Natural killer cell treated with Interleukin-12 subunit alpha and Interleukin-12 subunit beta and Interleukin-15 and Interleukin-18, amount 100 ng/mL, for 72 hours (primary cell): Measurements from ENCODE around the gene CACNA2D3. TPM values are rescaled to one million over a fixed set of nuclear protein-coding genes. Genes with fewer than 3 reads are reported as not detected.
A peak's percentile ranks its signal among the peaks of the same experiment; 100 is the strongest.

ENCODE experiments used
- ATAC-seq, 2 donors: fragments of 150-1000 bp; cut with Tn5 transposase in 1 of 2; sonication (Bioruptor Pico), chemical (Tn5 transposase) in 1 of 2; 2 replicates each; pipeline ENCODE4 v1.10.0; 2021
- DNase-seq: peaks from one replicate; pipeline ENCODE4 v3.0.0; 2022; ENCODE audit warnings: low spot score
- H3K27ac Mint-ChIP-seq, 2 donors: 1 replicate in 1 of 2; 2 replicates in 1 of 2; pipeline ENCODE4 v1.8.0; 2022; ENCODE audit warnings: mixed read lengths in 2 of 2, mild to moderate bottlenecking in 1 of 2, moderate library complexity in 1 of 2
- H3K27me3 Mint-ChIP-seq, 2 donors: 1 replicate in 1 of 2; 2 replicates in 1 of 2; pipeline ENCODE4 v1.8.0; 2022; ENCODE audit warnings: mixed read lengths in 2 of 2
- H3K36me3 Mint-ChIP-seq: one replicate; pipeline ENCODE4 v1.8.0; 2022; ENCODE audit warnings: mixed read lengths
- H3K4me1 Mint-ChIP-seq, 2 donors: 1 replicate in 1 of 2; 2 replicates in 1 of 2; pipeline ENCODE4 v1.8.0; 2022; ENCODE audit warnings: low read depth in 2 of 2, mixed read lengths in 2 of 2, mild to moderate bottlenecking in 1 of 2
- H3K4me3 Mint-ChIP-seq: one replicate; pipeline ENCODE4 v1.8.0; 2022; ENCODE audit warnings: mixed read lengths
- H3K9me3 Mint-ChIP-seq: 2 replicates; pipeline ENCODE4 v1.8.0; 2022; ENCODE audit warnings: mixed read lengths
- total RNA-seq, 2 donors: library from RNA; stranded (reverse); gene quantifications; one replicate each; pipeline ENCODE4 v1.2.3, GENCODE V29; 2022

The CACNA2D3 gene
- total RNA-seq, 2 donors from 2014 or later = not detected

DNA sequence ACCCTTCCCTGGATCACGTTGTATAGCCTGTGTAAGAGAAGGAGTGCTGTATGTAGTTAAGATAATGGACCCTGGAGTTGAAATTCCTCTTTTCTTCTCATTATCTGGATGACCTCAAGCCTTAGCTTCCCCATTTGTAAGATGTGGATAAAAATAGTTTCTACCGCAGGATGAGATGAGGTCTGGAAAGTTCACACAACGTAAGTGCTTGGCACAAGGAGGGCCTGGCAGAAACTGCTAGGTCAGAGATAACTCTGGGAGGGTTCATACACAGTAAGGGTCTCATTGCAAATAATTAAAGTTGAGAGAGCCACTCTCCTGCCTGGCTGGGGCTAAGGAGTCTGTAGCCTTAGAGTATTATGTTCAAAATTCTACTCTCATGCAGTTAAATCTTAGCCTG lies 591.1 kb downstream of the CACNA2D3 start:
- Mint-ChIP-seq H3K9me3 (peaks cover 6% of the 10 kb centered on the region), H3K27me3 (no peaks in the 10 kb centered on the region), H3K36me3 (peaks cover 5% of the 10 kb centered on the region), H3K27ac (no peak overlapping the region), H3K4me1 (no peaks in the 10 kb centered on the region), H3K4me3 (no peak overlapping the region)
- DNase-seq (no peak), ATAC-seq (no peak)

DNA sequence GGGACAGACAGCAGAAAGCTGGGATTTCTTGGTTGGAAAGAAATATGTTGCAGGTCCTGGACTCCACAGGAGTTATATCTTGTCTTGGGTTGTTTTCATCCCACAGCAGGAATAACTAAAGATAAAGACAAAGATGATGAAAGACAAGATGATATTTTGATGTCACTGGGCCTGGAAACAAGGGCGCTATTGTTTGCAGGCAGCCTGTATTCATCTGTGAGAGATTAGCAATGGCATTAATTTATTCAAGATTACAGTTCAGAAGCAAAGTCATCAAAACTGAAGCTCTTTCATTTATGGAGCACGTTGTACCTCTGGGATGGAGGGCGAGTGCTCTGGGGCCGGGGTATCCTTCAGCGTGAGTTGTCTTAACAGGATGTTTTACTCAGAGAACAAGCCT lies 591.7 kb downstream of the CACNA2D3 start:
- no peak for ATAC-seq
- Mint-ChIP-seq H3K4me1 (no peaks in the 10 kb centered on the region), H3K27me3 (no peaks in the 10 kb centered on the region), H3K36me3 (peaks cover 5% of the 10 kb centered on the region), H3K27ac (no peak overlapping the region), H3K4me3 (no peak overlapping the region), H3K9me3 (peaks cover 6% of the 10 kb centered on the region)
- DNase-seq = no peak

DNA sequence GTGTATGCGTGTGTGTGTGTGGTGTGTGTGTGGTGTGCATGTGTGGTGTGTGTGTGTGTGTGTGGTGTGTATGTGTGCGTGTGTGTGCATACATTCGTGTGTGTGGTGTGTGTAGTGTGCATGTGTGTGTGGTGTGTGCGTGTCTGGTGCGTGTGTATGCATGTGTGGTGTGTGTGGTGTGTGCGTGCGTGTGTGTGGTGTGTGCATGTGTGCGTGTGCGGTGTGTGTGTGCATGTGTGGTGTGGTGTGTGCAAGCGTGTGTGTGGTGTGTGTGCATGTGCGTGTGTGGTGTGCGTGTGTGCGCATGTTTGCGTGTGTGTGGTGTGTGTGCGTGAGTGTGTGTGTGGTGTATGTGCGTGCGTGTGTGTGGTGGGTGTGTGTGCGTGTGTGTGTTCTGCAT lies 595.2 kb downstream of the CACNA2D3 start:
- no peaks in the 10 kb centered on the region for H3K4me1 Mint-ChIP-seq
- DNase-seq (no peak), ATAC-seq (peak in 1 of 2 donors; percentile 48)
- no peak overlapping the region for H3K4me3 Mint-ChIP-seq
- no peak overlapping the region for H3K27ac Mint-ChIP-seq
- peaks cover 7% of the 10 kb centered on the region for H3K9me3 Mint-ChIP-seq
- no peaks in the 10 kb centered on the region for H3K27me3 Mint-ChIP-seq
- H3K36me3 Mint-ChIP-seq = peaks cover 10% of the 10 kb centered on the region

DNA sequence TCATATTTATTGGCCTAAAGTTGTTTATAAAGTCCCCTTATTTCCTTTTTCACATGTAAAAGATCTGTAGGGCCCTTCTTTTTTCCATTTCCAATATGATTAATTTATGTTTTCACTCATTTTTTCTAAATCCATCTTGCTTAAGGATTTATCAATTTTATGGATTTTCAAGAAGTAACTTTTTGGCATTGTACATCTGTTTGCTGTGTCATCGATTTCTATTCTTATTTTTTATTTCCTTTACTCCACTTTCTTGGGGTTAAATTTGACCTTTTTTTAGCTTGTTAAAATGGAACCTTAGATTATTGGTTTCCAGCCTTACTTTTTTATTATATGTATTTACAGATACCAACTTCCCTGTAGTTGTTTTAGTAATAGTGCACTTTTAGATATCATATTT lies 597.6 kb downstream of the CACNA2D3 start:
- Mint-ChIP-seq H3K36me3 (peaks cover 6% of the 10 kb centered on the region), H3K4me1 (no peaks in the 10 kb centered on the region), H3K4me3 (no peak overlapping the region), H3K27me3 (no peaks in the 10 kb centered on the region), H3K27ac (no peak overlapping the region), H3K9me3 (peaks cover 10% of the 10 kb centered on the region)
- ATAC-seq = no peak
- DNase-seq = no peak

DNA sequence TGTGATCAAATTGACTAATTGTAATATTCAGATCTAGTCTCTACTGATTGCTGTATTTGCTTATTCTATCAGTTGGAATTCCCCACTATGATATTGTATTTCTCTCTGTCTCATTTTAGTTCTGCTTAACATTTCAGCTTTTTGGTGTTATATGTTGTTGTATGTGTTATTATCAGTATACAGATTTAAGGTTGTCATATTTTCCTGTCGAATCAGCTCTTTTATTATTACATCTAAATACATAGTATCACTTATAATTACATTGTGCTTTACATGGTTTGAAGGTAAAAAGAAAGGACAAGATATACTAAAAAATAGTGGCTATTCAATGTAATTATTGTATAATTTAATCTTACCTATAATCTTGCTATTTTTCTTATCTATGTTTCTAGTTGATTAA lies 598.3 kb downstream of the CACNA2D3 start:
- Mint-ChIP-seq H3K4me1 (no peaks in the 10 kb centered on the region), H3K9me3 (peaks cover 10% of the 10 kb centered on the region), H3K27me3 (no peaks in the 10 kb centered on the region), H3K4me3 (no peak overlapping the region), H3K36me3 (peaks cover 6% of the 10 kb centered on the region), H3K27ac (no peak overlapping the region)
- no peak for ATAC-seq
- DNase-seq = no peak

DNA sequence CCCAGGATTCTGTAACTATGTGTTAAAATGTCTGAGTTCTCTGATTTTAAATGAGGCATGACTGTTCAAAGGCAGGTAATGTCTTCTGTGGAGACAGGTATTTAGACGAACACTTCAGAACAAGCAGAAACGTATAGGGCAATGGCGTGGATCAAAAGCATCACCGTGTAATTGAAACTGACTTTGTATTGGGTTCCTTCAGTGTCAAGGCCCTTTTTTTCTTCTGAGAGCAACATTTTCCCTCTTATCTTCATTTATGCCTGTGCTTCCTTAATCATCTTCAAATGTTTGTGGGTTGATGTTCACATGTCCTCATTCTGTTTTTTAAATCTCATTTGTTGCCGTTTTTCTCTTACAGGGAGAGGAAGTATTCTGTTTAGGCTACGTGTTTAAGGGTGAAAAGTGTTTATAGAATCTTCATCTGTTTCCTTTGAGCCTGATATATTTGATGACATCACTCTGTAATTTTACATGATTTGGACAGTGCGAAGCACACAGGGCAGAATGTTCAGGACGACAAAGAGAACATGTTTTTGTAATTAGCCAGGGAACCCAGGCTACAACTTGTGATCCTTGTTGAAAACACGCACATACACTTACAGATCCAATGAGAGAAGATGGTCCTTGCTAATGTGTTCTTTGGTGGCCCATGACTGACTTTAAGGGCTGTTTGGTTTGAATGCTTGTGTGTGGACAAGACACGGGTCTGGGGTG lies 609.5 kb downstream of the CACNA2D3 start:
- Mint-ChIP-seq H3K27me3 (no peaks in the 10 kb centered on the region), H3K4me3 (no peak overlapping the region), H3K4me1 (no peaks in the 10 kb centered on the region), H3K36me3 (peaks cover 4% of the 10 kb centered on the region), H3K9me3 (peaks cover 12% of the 10 kb centered on the region), H3K27ac (no peak overlapping the region)
- DNase-seq = no peak
- ATAC-seq = no peak

DNA sequence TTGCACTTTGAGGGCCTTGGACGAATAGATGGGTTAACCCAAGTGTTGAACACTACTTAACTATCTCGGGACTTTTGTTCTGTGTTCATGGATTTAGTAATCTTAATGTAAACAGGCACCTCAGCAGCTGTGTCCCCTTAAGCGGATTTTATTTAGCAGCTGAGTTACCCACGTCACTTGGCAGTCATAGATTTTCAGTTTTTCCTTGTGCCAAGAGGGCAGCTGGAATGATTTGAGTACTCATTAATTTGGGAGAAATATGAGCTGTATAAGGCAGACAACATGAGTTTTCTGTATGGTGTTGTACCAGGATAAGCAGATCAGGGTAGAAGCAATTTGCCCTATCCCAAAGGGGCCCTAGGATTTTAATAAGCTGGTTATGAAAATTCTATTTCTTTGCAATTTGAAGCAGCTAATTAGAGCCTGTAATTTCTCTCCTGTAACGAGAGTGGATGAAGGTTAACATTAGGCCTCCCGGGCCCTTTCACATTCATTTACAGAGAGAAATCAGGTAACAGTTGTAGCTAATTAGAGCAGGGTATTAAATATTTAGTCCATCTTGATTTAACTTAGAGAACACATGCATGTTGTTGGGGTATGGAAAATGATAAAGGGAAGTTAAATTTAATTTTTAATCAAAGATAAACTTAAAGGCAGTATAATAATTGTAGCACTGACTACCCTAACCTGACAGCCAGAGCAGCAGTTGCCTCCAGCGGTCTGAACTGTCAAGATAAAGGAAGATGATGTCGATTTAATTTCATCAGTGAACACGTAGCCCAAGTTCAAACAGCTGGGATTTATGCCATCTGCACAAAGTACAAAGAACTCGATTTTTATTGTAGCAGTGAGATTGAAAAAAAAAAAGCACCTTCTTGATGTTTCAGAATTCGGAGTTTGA lies 611.0 kb downstream of the CACNA2D3 start:
- DNase-seq (no peak), ATAC-seq (no peak)
- H3K36me3 Mint-ChIP-seq = peaks cover 4% of the 10 kb centered on the region
- no peaks in the 10 kb centered on the region for H3K27me3 Mint-ChIP-seq
- H3K4me1 Mint-ChIP-seq = no peaks in the 10 kb centered on the region
- H3K27ac Mint-ChIP-seq = no peak overlapping the region
- H3K4me3 Mint-ChIP-seq = no peak overlapping the region
- H3K9me3 Mint-ChIP-seq = peaks cover 14% of the 10 kb centered on the region

DNA sequence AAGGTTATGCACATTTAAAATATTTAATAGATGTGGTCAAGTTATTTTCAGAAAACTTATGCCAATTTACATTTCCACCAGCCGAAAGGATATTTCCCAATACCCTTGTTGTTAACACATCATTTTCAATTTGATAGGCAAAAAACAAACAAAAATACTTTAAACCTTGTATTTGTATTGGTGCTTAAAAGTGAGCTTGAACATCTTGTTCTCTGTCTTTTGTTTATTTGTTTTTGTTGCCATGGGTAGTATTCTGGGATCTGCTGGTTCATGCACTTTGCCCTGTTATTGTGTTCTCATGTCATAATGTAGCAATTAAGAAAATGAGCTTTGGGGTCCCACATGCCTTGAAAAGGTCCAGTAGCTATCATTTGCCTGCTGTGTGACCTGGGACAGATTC lies 614.1 kb downstream of the CACNA2D3 start:
- Mint-ChIP-seq H3K4me3 (no peak overlapping the region), H3K9me3 (peaks cover 15% of the 10 kb centered on the region), H3K4me1 (no peaks in the 10 kb centered on the region), H3K27ac (no peak overlapping the region), H3K36me3 (no peaks in the 10 kb centered on the region), H3K27me3 (no peaks in the 10 kb centered on the region)
- no peak for ATAC-seq
- DNase-seq = no peak

DNA sequence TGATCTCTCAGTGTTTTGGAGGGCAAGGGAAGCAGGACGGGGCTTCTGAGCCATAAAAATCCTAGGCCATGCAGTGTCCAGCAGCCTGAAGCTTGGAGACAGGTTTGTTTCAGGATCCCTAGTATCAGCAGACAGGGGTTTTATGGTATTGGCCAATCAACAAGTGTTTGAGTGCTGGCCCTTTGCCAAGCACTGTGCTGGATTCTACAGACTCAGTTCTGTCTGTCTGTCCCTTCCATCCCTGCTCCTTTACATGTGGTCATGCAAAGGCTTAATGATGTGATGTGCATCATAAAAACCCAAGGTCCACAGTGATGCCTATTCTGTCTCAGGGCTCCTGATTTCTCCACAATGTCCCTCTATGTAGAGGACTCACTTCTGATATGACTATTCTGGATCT lies 621.4 kb downstream of the CACNA2D3 start:
- no peak for ATAC-seq
- H3K27ac Mint-ChIP-seq = no peak overlapping the region
- H3K4me3 Mint-ChIP-seq = no peak overlapping the region
- DNase-seq = no peak
- no peaks in the 10 kb centered on the region for H3K4me1 Mint-ChIP-seq
- H3K27me3 Mint-ChIP-seq = no peaks in the 10 kb centered on the region
- H3K36me3 Mint-ChIP-seq = no peaks in the 10 kb centered on the region
- peaks cover 4% of the 10 kb centered on the region for H3K9me3 Mint-ChIP-seq

DNA sequence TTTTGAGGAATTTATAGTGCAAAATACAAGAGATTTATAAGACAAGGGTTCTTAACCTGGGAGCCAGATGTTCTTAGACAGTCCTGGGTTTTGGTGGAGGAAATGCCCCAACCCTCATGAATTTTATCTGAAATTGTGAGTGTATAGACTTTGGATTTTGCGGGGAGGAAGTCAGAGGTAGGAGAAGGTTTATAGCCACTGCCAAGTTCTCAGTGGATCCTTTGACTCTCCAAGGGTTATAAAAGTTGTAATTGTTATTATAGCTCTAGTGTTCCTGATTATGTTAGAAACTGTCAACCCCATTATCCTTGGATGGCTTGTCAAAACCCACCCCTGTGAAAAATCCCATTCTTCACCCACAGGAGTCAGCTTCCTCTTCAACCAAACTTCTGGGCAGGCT lies 621.9 kb downstream of the CACNA2D3 start:
- DNase-seq (no peak), ATAC-seq (no peak)
- Mint-ChIP-seq H3K4me3 (no peak overlapping the region), H3K27ac (no peak overlapping the region), H3K27me3 (no peaks in the 10 kb centered on the region), H3K9me3 (peaks cover 4% of the 10 kb centered on the region), H3K36me3 (no peaks in the 10 kb centered on the region), H3K4me1 (no peaks in the 10 kb centered on the region)

DNA sequence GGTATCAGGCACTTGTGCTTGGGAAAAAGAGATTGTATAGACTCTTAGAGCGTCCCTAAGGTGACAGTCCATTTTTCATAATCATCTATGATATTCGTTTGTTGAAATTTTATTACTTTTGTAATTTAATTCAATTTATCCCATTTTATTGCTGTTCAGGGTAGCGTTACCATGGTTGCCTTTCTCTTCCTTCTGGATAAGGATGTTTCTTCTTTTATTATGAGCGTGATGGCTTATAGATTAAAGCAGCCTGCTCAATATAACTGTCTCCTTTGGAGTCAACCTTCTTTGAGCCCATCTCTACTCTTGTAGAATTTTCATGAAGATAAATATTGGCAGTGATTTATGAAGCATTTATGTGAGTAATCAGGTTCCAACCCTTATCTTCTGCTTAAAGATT lies 623.5 kb downstream of the CACNA2D3 start:
- no peaks in the 10 kb centered on the region for H3K27me3 Mint-ChIP-seq
- H3K9me3 Mint-ChIP-seq = peaks cover 4% of the 10 kb centered on the region
- H3K36me3 Mint-ChIP-seq = no peaks in the 10 kb centered on the region
- H3K27ac Mint-ChIP-seq = no peak overlapping the region
- H3K4me3 Mint-ChIP-seq = no peak overlapping the region
- no peaks in the 10 kb centered on the region for H3K4me1 Mint-ChIP-seq
- DNase-seq (no peak), ATAC-seq (no peak)

DNA sequence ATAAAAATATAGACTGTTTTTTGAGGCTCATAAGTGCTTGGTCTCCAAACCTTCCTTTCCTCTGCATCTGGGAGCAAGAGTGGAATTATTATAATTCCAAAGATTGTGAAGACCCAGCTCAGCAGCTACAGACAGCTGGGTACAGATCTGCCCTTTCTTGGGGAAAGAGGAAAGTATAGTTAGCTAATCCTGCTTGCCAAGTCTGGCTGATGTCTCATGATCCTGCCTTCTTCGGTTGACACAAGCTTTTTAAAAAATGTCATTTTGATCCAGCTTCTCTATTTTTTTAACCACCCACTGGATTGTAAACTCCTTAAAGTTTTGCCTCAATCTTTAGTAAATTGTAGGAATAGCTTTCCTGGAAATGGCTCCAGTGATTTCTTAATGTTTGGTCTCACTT lies 624.4 kb downstream of the CACNA2D3 start:
- DNase-seq = no peak
- no peak for ATAC-seq
- H3K4me3 Mint-ChIP-seq = no peak overlapping the region
- H3K9me3 Mint-ChIP-seq = peaks cover 4% of the 10 kb centered on the region
- H3K36me3 Mint-ChIP-seq = no peaks in the 10 kb centered on the region
- no peaks in the 10 kb centered on the region for H3K4me1 Mint-ChIP-seq
- no peaks in the 10 kb centered on the region for H3K27me3 Mint-ChIP-seq
- no peak overlapping the region for H3K27ac Mint-ChIP-seq

DNA sequence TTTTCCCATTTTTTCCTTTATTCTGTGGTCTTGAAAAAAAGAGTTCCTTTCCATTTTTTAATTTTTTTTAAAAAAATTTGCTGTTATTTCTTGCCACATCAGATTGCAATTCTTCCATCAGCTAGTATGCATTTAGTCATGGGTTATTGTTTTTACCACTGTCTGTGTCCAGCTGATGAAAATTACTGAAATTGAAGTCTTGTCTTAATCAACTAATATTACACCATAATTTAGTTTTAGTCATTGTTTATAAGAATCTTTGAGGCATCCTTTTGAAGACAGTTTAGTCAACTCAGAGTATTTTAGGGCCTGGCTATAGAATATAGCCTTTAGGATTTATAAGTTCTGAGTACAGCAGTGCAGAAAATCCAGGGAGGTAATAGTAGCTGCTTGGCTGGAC lies 633.4 kb downstream of the CACNA2D3 start:
- no peak for DNase-seq
- H3K27ac Mint-ChIP-seq = no peak overlapping the region
- H3K4me3 Mint-ChIP-seq = no peak overlapping the region
- H3K9me3 Mint-ChIP-seq = peaks cover 3% of the 10 kb centered on the region
- no peak for ATAC-seq
- H3K36me3 Mint-ChIP-seq = no peaks in the 10 kb centered on the region
- no peaks in the 10 kb centered on the region for H3K27me3 Mint-ChIP-seq
- H3K4me1 Mint-ChIP-seq = no peaks in the 10 kb centered on the region

DNA sequence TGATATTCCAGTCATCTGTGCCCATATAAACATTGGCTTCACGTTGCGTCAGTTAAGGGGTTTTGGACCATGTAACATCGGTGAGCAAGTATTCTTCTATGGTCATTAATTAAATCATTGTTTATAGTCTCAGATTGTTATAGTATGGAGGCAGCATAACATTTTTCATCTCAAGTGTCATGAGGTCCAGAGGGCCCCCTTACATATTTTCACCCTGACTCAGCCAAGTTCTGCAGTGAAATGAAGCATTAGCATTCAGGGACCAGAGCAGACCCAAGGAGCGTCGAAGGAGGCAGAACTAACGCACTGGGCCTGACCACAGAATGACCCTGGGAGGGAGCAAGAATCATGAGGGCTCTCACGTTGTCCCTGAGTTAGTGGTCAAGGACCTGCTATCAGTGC lies 634.0 kb downstream of the CACNA2D3 start:
- peaks cover 3% of the 10 kb centered on the region for H3K9me3 Mint-ChIP-seq
- H3K4me3 Mint-ChIP-seq = no peak overlapping the region
- H3K36me3 Mint-ChIP-seq = no peaks in the 10 kb centered on the region
- DNase-seq (no peak), ATAC-seq (no peak)
- H3K27ac Mint-ChIP-seq = no peak overlapping the region
- H3K4me1 Mint-ChIP-seq = no peaks in the 10 kb centered on the region
- H3K27me3 Mint-ChIP-seq = no peaks in the 10 kb centered on the region
